ENCODE results near the gene ALK. TPM values are rescaled to one million over a fixed set of nuclear protein-coding genes. Genes with fewer than 3 reads are reported as not detected.

The ALK gene
- polyA plus RNA-seq, 10 donors = 0.04 to 0.36 (median 0.13) TPM; not detected in 1

- DNase-seq = no peak
Measured at GRCh38 chr2:29450596-29451222, 470.7 kb downstream of the ALK start.

DNA sequence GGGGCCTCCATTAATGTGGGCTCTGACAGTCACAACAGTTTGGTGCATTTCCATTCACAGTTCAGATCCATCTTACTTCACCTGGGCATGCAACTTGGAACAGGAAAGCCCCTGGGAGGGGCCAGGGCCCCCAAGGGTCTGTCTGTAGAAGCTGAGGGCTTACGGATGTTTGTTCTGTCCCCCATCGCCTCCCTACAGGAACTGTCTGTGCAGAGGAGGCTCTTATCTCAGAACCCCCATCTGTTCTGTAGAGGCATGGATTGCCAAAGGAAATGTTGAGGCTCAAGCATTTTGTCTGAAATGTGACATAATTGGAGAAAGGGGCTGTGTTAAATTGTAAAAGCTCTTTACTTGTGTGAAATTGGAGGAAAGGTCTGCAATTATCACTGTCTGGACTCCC lies 471.9 kb downstream of the ALK start:
- no peak for DNase-seq

DNA sequence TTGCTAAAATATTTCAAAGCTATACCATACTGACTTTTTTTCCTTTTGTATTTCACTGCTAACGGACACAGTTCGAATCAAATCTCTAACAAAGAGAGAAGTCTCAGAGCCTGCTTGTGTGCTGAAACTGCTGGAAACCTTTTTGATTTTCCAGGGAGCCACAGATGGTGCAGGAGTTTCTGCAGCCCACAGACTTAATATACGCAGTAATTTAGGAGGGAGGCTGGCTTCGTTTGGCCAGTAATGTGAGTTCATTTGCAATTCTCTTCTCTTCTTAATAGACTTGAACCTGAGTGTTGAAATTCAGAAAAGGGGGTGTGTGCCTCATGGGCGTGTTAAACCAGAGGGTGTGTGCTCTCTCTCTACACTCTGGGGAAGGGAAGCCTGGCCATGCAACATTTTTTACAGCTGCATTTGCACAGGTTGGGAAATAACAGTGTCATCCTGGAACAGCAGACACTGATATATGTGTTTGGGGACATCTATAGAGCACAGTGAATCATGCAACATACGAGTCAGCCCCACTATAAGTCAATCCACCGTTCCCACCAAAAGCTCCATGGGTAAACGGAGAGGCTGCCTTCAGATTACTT lies 473.2 kb downstream of the ALK start:
- DNase-seq = peak in 1 of 3 donors; percentile 10

DNA sequence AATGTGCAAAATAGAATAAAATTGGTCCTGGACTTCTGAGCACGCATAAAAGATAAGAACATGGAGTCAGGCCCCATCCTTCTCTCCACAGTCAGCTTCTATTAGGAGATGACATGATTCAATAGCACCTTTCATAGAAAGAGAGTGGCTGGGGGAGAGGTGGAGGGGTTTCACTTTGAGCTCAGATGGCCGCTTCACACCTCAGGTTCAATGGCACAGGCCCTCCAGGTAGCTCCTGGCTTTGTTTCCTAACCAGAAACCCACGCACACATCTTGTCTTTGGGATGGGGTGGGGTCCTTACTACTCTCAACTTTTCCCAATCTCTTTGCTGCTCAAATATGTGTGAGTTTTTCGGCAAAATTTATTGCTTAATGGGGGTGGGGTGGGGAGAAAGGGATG lies 473.9 kb downstream of the ALK start:
- no peak for DNase-seq

- no peak for DNase-seq
Measured at GRCh38 chr2:29446847-29447246, 474.5 kb downstream of the ALK start.

- no peak for DNase-seq
Measured at GRCh38 chr2:29444150-29444549, 477.2 kb downstream of the ALK start.

GRCh38 chr2:29443627-29444026 lies 477.8 kb downstream of the ALK start:
- DNase-seq = no peak

- peak; percentile 14 to 26 (median 21) for DNase-seq
Measured at GRCh38 chr2:29443151-29443550, 478.2 kb downstream of the ALK start.

DNA sequence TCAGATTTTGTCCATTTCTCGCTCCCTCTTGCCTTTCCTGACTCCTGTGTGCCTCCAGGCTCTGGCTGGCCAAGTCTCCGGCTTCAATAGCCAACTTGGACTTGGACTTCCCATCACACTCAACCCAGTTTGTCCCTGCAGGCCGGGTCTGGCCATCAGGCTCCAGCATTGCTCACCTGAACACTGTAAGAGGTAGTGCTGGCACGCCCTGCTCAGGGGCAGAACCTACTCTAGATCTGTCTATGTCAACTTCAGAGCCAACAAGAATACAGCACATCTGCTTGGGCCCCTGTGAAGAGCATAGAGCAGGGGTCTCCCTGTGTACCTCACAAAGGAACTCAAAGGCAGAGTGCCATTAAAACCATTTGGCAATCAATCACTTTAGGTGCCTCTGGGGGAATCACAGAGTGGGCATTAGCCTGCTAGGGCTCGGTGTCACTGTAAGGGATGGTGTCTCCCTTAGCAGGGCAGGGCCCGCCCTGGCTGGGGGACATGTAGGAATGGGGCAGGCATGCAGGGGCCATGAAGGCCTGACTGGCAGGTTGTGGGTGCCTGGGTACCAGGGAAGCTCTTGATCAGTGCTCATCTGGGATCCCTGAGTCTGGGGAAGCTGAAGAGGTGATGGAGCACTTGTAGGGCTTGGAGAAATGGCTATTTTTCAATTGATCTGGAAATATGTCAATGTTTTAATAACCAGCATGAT lies 480.3 kb downstream of the ALK start:
- DNase-seq = no peak

DNA sequence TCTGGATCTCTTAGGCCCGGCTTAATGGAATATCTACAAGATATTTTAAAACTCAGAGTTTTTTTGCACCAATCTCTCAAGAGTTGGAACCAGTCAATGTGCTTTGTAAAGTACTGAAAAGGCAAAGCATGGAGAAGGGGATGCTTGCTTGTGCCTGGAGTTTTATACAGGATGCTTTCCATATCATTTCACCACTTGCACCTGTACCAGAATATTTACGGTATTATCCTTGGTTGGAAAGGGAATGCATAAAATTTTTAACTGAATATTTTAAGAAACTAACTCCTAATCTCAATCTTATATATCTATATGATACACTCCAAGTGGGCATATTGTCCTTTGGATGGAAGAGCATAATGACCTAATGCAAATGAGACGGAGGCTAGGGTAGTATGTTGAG lies 487.5 kb downstream of the ALK start:
- DNase-seq = no peak

- no peak for DNase-seq
Measured at GRCh38 chr2:29433128-29433527, 488.3 kb downstream of the ALK start.

DNA sequence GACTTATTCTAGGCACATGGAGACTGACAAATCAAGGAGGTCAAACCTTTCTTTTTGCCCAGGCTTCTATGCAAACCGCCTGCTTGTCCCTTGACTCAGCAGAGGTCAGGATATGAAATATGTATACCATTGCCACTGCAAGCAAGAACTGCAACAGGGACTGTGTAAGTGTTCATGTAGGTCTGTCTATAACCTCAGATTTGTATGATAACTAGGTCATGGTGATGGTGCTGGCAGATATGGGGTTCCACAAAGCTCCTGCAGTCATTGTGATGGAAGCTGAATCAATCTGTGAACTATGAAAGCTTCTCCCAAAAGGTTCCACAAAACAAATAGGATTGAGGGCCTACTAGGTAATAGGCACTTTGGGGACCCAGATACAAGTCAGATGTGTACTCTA lies 489.9 kb downstream of the ALK start:
- no peak for DNase-seq

GRCh38 chr2:29430382-29431112 lies 490.8 kb downstream of the ALK start:
- DNase-seq = no peak

- DNase-seq = no peak
Measured at GRCh38 chr2:29426354-29426753, 495.0 kb downstream of the ALK start.

- no peak for DNase-seq
Measured at GRCh38 chr2:29425866-29426265, 495.5 kb downstream of the ALK start.

DNA sequence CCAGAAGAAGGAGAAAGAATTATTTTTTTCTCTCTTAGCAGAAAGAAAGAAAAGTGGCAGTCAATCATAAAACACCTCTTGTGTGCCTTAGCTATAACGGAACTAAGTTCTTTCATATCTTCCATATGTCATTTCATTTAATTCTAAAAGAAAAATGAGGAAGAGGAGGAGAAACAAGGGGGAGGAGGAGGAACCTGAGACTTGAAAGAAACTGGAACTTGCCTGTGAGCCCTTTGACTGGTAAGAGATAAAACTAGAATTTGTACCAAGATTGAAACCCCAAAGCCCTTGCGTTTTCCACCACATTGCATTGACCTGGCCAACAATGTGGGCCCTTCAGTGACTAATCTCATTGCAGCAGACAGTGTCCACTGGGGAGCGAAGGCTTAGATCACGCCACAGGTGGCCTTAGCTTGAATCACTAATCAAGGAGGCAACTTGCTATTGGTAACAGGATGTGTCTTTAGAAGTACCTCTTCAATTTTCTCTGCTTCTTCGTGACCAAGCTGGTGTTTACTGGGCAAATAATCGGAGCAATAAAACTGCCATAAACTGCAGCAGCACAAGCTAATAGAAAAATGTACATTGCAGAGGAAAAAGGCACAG lies 498.2 kb downstream of the ALK start:
- DNase-seq = no peak

- DNase-seq = peak; percentile 29 to 75 (median 60)
Measured at GRCh38 chr2:29420999-29421782, 500.2 kb downstream of the ALK start.

DNA sequence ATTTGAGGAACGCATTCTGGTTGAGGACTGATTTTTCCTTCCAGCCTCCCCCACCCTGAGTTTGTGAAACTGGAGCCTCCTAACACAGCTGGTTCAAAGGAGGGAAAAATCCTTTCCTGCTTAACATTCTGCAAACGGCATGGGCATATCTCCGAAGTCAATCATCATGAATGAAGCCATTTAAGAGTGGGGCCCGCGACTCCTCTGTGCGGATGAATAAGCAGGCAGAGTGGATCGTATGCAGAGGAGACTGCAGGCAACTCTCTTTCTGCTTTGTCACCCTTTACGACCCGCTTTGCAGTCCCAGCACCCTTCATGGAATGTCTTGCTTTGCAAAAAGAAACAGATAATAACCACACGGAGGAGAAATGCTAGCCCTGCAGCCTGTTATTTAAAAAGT lies 500.9 kb downstream of the ALK start:
- DNase-seq = no peak

DNA sequence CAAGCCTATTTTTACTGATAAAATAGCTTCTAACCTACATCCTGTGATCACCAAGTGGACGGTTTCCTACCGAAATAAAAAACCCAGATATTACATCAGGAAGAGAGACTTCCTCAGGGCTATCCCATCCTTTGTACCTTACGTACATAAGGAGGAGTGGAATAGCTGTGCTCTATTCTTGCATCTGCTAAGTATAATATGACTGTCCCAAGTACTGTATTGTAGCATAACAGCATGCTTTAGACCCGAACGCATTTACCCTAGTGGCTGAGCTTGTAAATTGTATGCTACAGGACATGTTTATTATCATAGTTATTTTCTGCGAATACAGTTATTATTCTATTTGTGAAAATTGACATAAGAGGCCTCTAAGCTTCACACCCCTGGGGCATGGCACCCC lies 503.8 kb downstream of the ALK start:
- peak in 1 of 3 donors; percentile 11 for DNase-seq

GRCh38 chr2:29412197-29412925 lies 509.0 kb downstream of the ALK start:
- DNase-seq = no peak

GRCh38 chr2:29405707-29406106 lies 515.7 kb downstream of the ALK start:
- DNase-seq = no peak

All from muscle of back (tissue), 11 donors.